H1 (cell line): ENCODE data around the gene SMARCD2. TPM values are rescaled to one million over a fixed set of nuclear protein-coding genes. Genes with fewer than 3 reads are reported as not detected.

Experiments
- CTCF ChIA-PET: fragments of 300-600 bp; sonication (Branson Sonifier 250); formaldehyde crosslinking; loops from one replicate; lab custom pipeline; 2021; ENCODE audit not compliant: partially characterized antibody; lab: Charles Lee
- POLR2A ChIA-PET: fragments of 300-600 bp; sonication (Branson Sonifier 250); formaldehyde crosslinking; loops from one replicate; lab custom pipeline; 2021; ENCODE audit warnings: inconsistent platforms; ENCODE audit not compliant: partially characterized antibody; lab: Charles Lee
- DNase-seq, 2 experiments: peaks; one replicate each; pipeline versions ENCODE4 v3.0.0 to v3.0.0-alpha.2; 2010 to 2022; ENCODE audit warnings: low spot score in 2 of 2, low read depth in 1 of 2, mixed read lengths in 1 of 2
- FAIRE-seq: peaks from 2 replicates; lab custom pipeline; 2011; peaks lifted over from hg19 to GRCh38; lab: Jason Lieb, UNC
- H2AFZ ChIP-seq: 2 replicates; pipeline ENCODE4 v1.8.1; 2012; ENCODE audit warnings: low read length, inconsistent platforms
- H2AK5ac ChIP-seq: 2 replicates; pipeline ENCODE4 v1.6.1; 2013; ENCODE audit warnings: low read depth, low read length
- H2BK120ac ChIP-seq: replicated peaks from 2 replicates; pipeline ENCODE3; 2013; ENCODE audit warnings: low read depth, low read length, inconsistent platforms
- H2BK12ac ChIP-seq: 2 replicates; pipeline ENCODE4 v1.6.1; 2013; ENCODE audit warnings: low read depth, low read length
- H2BK15ac ChIP-seq: 2 replicates; pipeline ENCODE4 v1.6.1; 2013; ENCODE audit warnings: low read length
- H2BK20ac ChIP-seq: 2 replicates; pipeline ENCODE4 v1.6.1; 2013; ENCODE audit warnings: low read length
- H2BK5ac ChIP-seq: 2 replicates; pipeline ENCODE4 v1.6.1; 2013; ENCODE audit warnings: low read depth, low read length
- H3K14ac ChIP-seq: 2 replicates; pipeline ENCODE4 v1.6.1; 2013; ENCODE audit warnings: inconsistent platforms; ENCODE audit not compliant: insufficient read length
- H3K18ac ChIP-seq: 2 replicates; pipeline ENCODE4 v1.6.1; 2013; ENCODE audit warnings: low read length; ENCODE audit errors: extremely low read depth
- H3K23ac ChIP-seq: 2 replicates; pipeline ENCODE4 v1.6.1; 2013; ENCODE audit warnings: inconsistent platforms; ENCODE audit not compliant: insufficient read length
- H3K23me2 ChIP-seq: 2 replicates; pipeline ENCODE4 v1.6.1; 2013; ENCODE audit warnings: low read depth, low read length
- H3K27ac ChIP-seq: 2 replicates; pipeline ENCODE4 v1.6.1; 2011; ENCODE audit warnings: low read depth, low read length, inconsistent platforms
- H3K27me3 ChIP-seq, 4 experiments: replicated peaks in 1 of 4; 1 replicate in 1 of 4; 2 replicates in 3 of 4; pipeline versions ENCODE4 v1.6.1 to v1.8.1; 2011 to 2013; ENCODE audit warnings: low read length in 3 of 4, mild to moderate bottlenecking in 3 of 4, inconsistent platforms in 2 of 4, mixed read lengths in 2 of 4, moderate library complexity in 1 of 4; ENCODE audit not compliant: control insufficient read depth in 3 of 4, insufficient read depth in 3 of 4; ENCODE audit errors: extremely low read depth in 1 of 4
- H3K36me3 ChIP-seq, 4 experiments: 2 replicates each; pipeline versions ENCODE4 v1.6.1 to v1.8.1; 2011 to 2013; ENCODE audit warnings: mild to moderate bottlenecking in 4 of 4, low read length in 3 of 4, moderate library complexity in 2 of 4, control low read depth in 1 of 4, inconsistent platforms in 1 of 4; ENCODE audit not compliant: insufficient read depth in 4 of 4, control insufficient read depth in 2 of 4
- H3K4ac ChIP-seq: replicated peaks from 2 replicates; pipeline ENCODE3; 2013; ENCODE audit warnings: low read length, low read depth, mixed read lengths, inconsistent platforms; ENCODE audit not compliant: insufficient read length
- H3K4me1 ChIP-seq, 4 experiments: replicated peaks in 1 of 4; 1 replicate in 1 of 4; 2 replicates in 3 of 4; pipeline versions ENCODE4 v1.6.1 to v1.8.1; 2011 to 2013; ENCODE audit warnings: low read length in 3 of 4, inconsistent platforms in 2 of 4, mixed read lengths in 1 of 4; ENCODE audit not compliant: insufficient read depth in 4 of 4, control insufficient read depth in 3 of 4
- H3K4me2 ChIP-seq, 2 experiments: 2 replicates each; pipeline versions ENCODE4 v1.6.1 to v1.8.1; 2011 to 2013; ENCODE audit warnings: low read depth in 2 of 2, low read length in 2 of 2, control low read depth in 1 of 2, inconsistent platforms in 1 of 2, mild to moderate bottlenecking in 1 of 2; ENCODE audit not compliant: insufficient read depth in 1 of 2
- H3K4me3 ChIP-seq, 4 experiments: fragments of 200-600, 300-600 bp in 1 of 4; sonication (generic), shearing (Covaris generic), sonication (Bioruptor Twin) in 1 of 4; 2 replicates each; pipeline versions ENCODE4 v1.5.1 to v1.8.1; 2011 to 2016; ENCODE audit warnings: low read length in 4 of 4, low read depth in 3 of 4, control low read depth in 2 of 4, inconsistent platforms in 2 of 4, mild to moderate bottlenecking in 2 of 4, mixed read lengths in 1 of 4, moderate library complexity in 1 of 4; ENCODE audit not compliant: insufficient read depth in 2 of 4; ENCODE audit errors: extremely low read depth in 1 of 4
- H3K56ac ChIP-seq: replicated peaks from 2 replicates; pipeline ENCODE3; 2013; ENCODE audit warnings: low read depth, mild to moderate bottlenecking, mixed read lengths, low read length, inconsistent platforms; ENCODE audit not compliant: insufficient read length
- H3K79me1 ChIP-seq: 2 replicates; pipeline ENCODE4 v1.6.1; 2013; ENCODE audit warnings: low read depth, low read length, control low read depth
- H3K79me2 ChIP-seq, 2 experiments: 2 replicates each; pipeline versions ENCODE4 v1.6.1 to v1.8.1; 2012 to 2013; ENCODE audit warnings: low read length in 2 of 2, mild to moderate bottlenecking in 2 of 2, inconsistent platforms in 1 of 2; ENCODE audit not compliant: insufficient read depth in 2 of 2, control insufficient read depth in 1 of 2
- H3K9ac ChIP-seq, 4 experiments: replicated peaks in 1 of 4; 1 replicate in 1 of 4; 2 replicates in 3 of 4; pipeline versions ENCODE4 v1.6.1 to v1.8.1; 2011 to 2013; ENCODE audit warnings: low read depth in 3 of 4, low read length in 3 of 4, control low read depth in 2 of 4, mild to moderate bottlenecking in 2 of 4, moderate library complexity in 2 of 4, inconsistent platforms in 1 of 4; ENCODE audit errors: extremely low read depth in 1 of 4
- H3K9me3 ChIP-seq, 2 experiments: 2 replicates each; pipeline versions ENCODE4 v1.6.1 to v1.8.1; 2012 to 2013; ENCODE audit warnings: mild to moderate bottlenecking in 2 of 2, moderate library complexity in 2 of 2, control low read depth in 1 of 2, inconsistent platforms in 1 of 2, low read depth in 1 of 2, low read length in 1 of 2, mixed read lengths in 1 of 2; ENCODE audit not compliant: insufficient read depth in 2 of 2
- H4K20me1 ChIP-seq, 2 experiments: replicated peaks in 1 of 2; 2 replicates each; pipeline versions ENCODE3 to v1.8.1; 2011 to 2013; ENCODE audit warnings: inconsistent platforms in 2 of 2, low read length in 2 of 2, mild to moderate bottlenecking in 1 of 2; ENCODE audit not compliant: insufficient read depth in 2 of 2, control insufficient read depth in 1 of 2
- H4K5ac ChIP-seq: 2 replicates; pipeline ENCODE4 v1.6.1; 2013; ENCODE audit warnings: low read length, low read depth, mixed read lengths, inconsistent platforms; ENCODE audit not compliant: insufficient read length
- H4K8ac ChIP-seq: 2 replicates; pipeline ENCODE4 v1.8.0; 2013; ENCODE audit warnings: mild to moderate bottlenecking, moderate library complexity, low read length, inconsistent platforms; ENCODE audit not compliant: insufficient read depth; ENCODE audit errors: extremely low read depth
- H4K91ac ChIP-seq: replicated peaks from 2 replicates; pipeline ENCODE3; 2013; ENCODE audit warnings: low read length, mixed read lengths, inconsistent platforms; ENCODE audit not compliant: insufficient read length
- CEBPB ChIP-seq: IDR thresholded peaks from 2 replicates; pipeline ENCODE4 v1.6.1; 2012; ENCODE audit warnings: low read depth, low read length
- EP300 ChIP-seq, 2 experiments: IDR thresholded peaks; 1 replicate in 1 of 2; 2 replicates in 1 of 2; pipeline ENCODE4 v1.6.1; 2011 to 2012; ENCODE audit warnings: low read depth in 2 of 2, low read length in 2 of 2, mild to moderate bottlenecking in 2 of 2, borderline replicate concordance in 1 of 2, inconsistent platforms in 1 of 2, moderate library complexity in 1 of 2
- TCF12 ChIP-seq: IDR thresholded peaks from 2 replicates; pipeline ENCODE4 v1.6.1; 2011; ENCODE audit warnings: low read depth, mild to moderate bottlenecking, low read length
- WGBS, 2 experiments: shearing (Covaris generic) in 1 of 2; methylation state at CpG; one replicate each; pipeline versions ENCODE4 v1.1.6 to v1.1.7; 2013 to 2015; ENCODE audit warnings: low lambda C conversion rate in 2 of 2, mixed read lengths in 2 of 2, inconsistent platforms in 1 of 2, low coverage in 1 of 2, missing lambda C conversion rate in 1 of 2; ENCODE audit not compliant: insufficient replicate concordance in 2 of 2, insufficient coverage in 1 of 2, insufficient read length in 1 of 2; ENCODE audit errors: extremely low coverage in 1 of 2, missing lambda C conversion rate in 1 of 2; 5-methylcytosine and 5-hydroxymethylcytosine counted together
- polyA plus RNA-seq, 7 experiments: library from polyadenylated mRNA; depleted of rRNA in 3 of 7; stranded (reverse) in 5 of 7; unstranded in 2 of 7; fragments of >200 nt in 5 of 7; fragments of 200-250 nt in 2 of 7; gene quantifications; 1 replicate in 5 of 7; 2 replicates in 1 of 7; 4 replicates in 1 of 7; pipeline versions ENCODE4 v1.2.1 to v1.2.3, GENCODE V29; 2011 to 2013; ENCODE audit warnings: missing spikeins in 2 of 7, mixed read lengths in 2 of 7
- total RNA-seq: library from RNA; stranded (reverse); fragmentation: NEBNext Ultra II Directional; extraction: Animal tissue kit (Norgen Biotek cat#: 25700); gene quantifications from 2 replicates; pipeline ENCODE4 v1.2.1, GENCODE V29; 2021

SMARCD2 gene
- total and polyA plus RNA-seq, 2 of the 8 experiments (the other 6 are each of a cell fraction or from before 2014, with no cell fraction given), result 90.0 to 92.2 TPM

GRCh38 chr17:63838631-63839171 lies 3.8 kb downstream of the SMARCD2 start:
- TF ChIP-seq CEBPB, result peak; percentile 66
- no peak for TF ChIP-seq TCF12
- TF ChIP-seq EP300 (IDR thresholded peaks at IDR 0.05; ENCODE audit: borderline replicate concordance in 1 of 2, low read depth in 2 of 2, low read length in 2 of 2), result no peak
- H3K27ac ChIP-seq, result peak overlapping the region; percentile 31; the same call in 1 of the 2 replicates
- CTCF ChIA-PET, result interaction anchor here (0.8 to 2.9 kb wide), 10 partner anchors 8 to 138 kb away, joined by 3 to 15 read pairs (median 6); no protein-coding TSS in a partner anchor

More at GRCh38 chr17:63838631-63839171, 3.8 kb downstream of the SMARCD2 start:
- Histone ChIP-seq H2AFZ (no peak overlapping the region), H2BK20ac (no peak overlapping the region), H2BK120ac (no peak overlapping the region), H3K79me2 (peaks cover 11 to 42% of the 10 kb centered on the region in 2 experiments), H3K4me2 (peak overlapping the region; percentile 5 to 54; a peak in 3 of 4 replicates), H3K18ac (peak overlapping the region; percentile 10; the same call in 1 of the 2 replicates), H3K9me3 (no peaks in the 10 kb centered on the region), H2AK5ac (no peak overlapping the region), H2BK15ac (peak overlapping the region; percentile 9; the same call in 1 of the 2 replicates), H3K23ac (no peak overlapping the region), H3K27me3 (no peaks in the 10 kb centered on the region), H3K14ac (no peak overlapping the region), H3K4me1 (peaks cover 3 to 28% (median 26%) of the 10 kb centered on the region in 4 experiments), H3K79me1 (peaks cover 20% of the 10 kb centered on the region), H3K9ac (peak overlapping the region in 1 of 4 experiments; percentile 8; a peak in 1 of 7 replicates), H4K20me1 (peaks cover 1 to 8% of the 10 kb centered on the region in 2 experiments), H3K36me3 (peaks cover 9 to 14% (median 11%) of the 10 kb centered on the region in 4 experiments), H3K4me3 (peak overlapping the region in 3 of 4 experiments; percentile 10 to 23 (median 19); a peak in 2 of 8 replicates), H3K23me2 (peaks cover 8% of the 10 kb centered on the region), H2BK12ac (no peak overlapping the region), H4K8ac (0 out of 2 replicates have a peak overlapping the region, but pooled peaks have one; percentile 40), H4K5ac (no peak overlapping the region), H2BK5ac (peak overlapping the region; percentile 71; the same call in 1 of the 2 replicates), H4K91ac (peak overlapping the region; percentile 48), H3K56ac (no peak overlapping the region), H3K4ac (no peak overlapping the region)
- DNase-seq (no peak), FAIRE-seq (no peak)
- WGBS, 2 experiments, result 55% methylated on average over 6 of the region's 7 CpGs; no CpG with 5 or more reads in 1 of the 2 experiments
- POLR2A ChIA-PET, result interaction anchor here (1.0 to 32.3 kb wide), 8 partner anchors 10 to 307 kb away, joined by 3 to 593 read pairs (median 4); partner anchors contain the start of genes CCDC47, DDX42, FTSJ3 and LIMD2
